ENCODE data around the gene CUL9.
"Not testable (repeated sequence)": the region's sequence is repeated elsewhere in the genome, so short reads cannot be mapped to it uniquely, and the experiment has no call there.

CUL9 gene

GRCh38 chr6:43181942-43182860 lies at the start of gene CUL9:
TSS of gene CUL9 (plus strand) at chr6:43182196. CDS start at chr6:43184311, 2,115 bp downstream.
- no peak for DNase-seq (ENCODE audit: extremely low read depth, low read depth)
- H3K4me3 ChIP-seq (replicated peaks; ENCODE audit: low read depth, low read length), result peak within 1 kb of the TSS; percentile 55
- no peak for TF ChIP-seq CTCF (IDR thresholded peaks at IDR 0.05; ENCODE audit: low read depth, low read length, missing control alignments)

- no peak for TF ChIP-seq CTCF (IDR thresholded peaks at IDR 0.05; ENCODE audit: low read depth, low read length, missing control alignments)
- no peak overlapping the region for H3K4me3 ChIP-seq (replicated peaks; ENCODE audit: low read depth, low read length)
- no peak for DNase-seq (ENCODE audit: extremely low read depth, low read depth)
These were observed 43.7 kb upstream of the CUL9 start for GRCh38 chr6:43138267-43138666.

- H3K4me3 ChIP-seq (replicated peaks; ENCODE audit: low read depth, low read length); DNase-seq (ENCODE audit: extremely low read depth, low read depth): not testable (repeated sequence)
These were observed 42.0 kb upstream of the CUL9 start for GRCh38 chr6:43139973-43140372.

GRCh38 chr6:43141644-43142043 lies 40.4 kb upstream of the CUL9 start:
- DNase-seq (ENCODE audit: extremely low read depth, low read depth), result no peak
- H3K4me3 ChIP-seq (replicated peaks; ENCODE audit: low read depth, low read length), result no peak overlapping the region
- TF ChIP-seq CTCF (IDR thresholded peaks at IDR 0.05; ENCODE audit: low read depth, low read length, missing control alignments), result no peak

- no peak for DNase-seq (ENCODE audit: extremely low read depth, low read depth)
- no peak overlapping the region for H3K4me3 ChIP-seq (replicated peaks; ENCODE audit: low read depth, low read length)
- TF ChIP-seq CTCF (IDR thresholded peaks at IDR 0.05; ENCODE audit: low read depth, low read length, missing control alignments), result no peak
These were observed 39.9 kb upstream of the CUL9 start for GRCh38 chr6:43142101-43142500.

GRCh38 chr6:43143235-43144128 lies 38.5 kb upstream of the CUL9 start:
- DNase-seq (ENCODE audit: extremely low read depth, low read depth), result peak; percentile 74
- peak; percentile 96 for TF ChIP-seq CTCF (IDR thresholded peaks at IDR 0.05; ENCODE audit: low read depth, low read length, missing control alignments)
- H3K4me3 ChIP-seq (replicated peaks; ENCODE audit: low read depth, low read length), result no peak overlapping the region

GRCh38 chr6:43144879-43145278 lies 37.1 kb upstream of the CUL9 start:
- no peak overlapping the region for H3K4me3 ChIP-seq (replicated peaks; ENCODE audit: low read depth, low read length)
- no peak for DNase-seq (ENCODE audit: extremely low read depth, low read depth)
- no peak for TF ChIP-seq CTCF (IDR thresholded peaks at IDR 0.05; ENCODE audit: low read depth, low read length, missing control alignments)
